Esophagus muscularis mucosa (tissue), 4 donors: ENCODE data around the gene MGAT4A. TPM values are rescaled to one million over a fixed set of nuclear protein-coding genes. Genes with fewer than 3 reads are reported as not detected.

Experiments
- DNase-seq: peaks from one replicate; pipeline ENCODE4 v3.0.0-alpha.2; 2017; ENCODE audit errors: extremely low spot score
- H3K27ac ChIP-seq, 4 donors: fragments of 200-600 bp; sonication (generic); replicated peaks in 1 of 4; 1 replicate in 3 of 4; 2 replicates in 1 of 4; pipeline ENCODE4 v1.5.1; 2016 to 2019; ENCODE audit warnings: mild to moderate bottlenecking in 1 of 4
- H3K27me3 ChIP-seq, 4 donors: fragments of 200-600 bp; sonication (generic); one replicate each; pipeline versions ENCODE4 v1.5.1 to v1.6.0; 2016 to 2019
- H3K36me3 ChIP-seq, 4 donors: fragments of 200-600 bp; sonication (generic); one replicate each; pipeline ENCODE4 v1.5.1; 2016 to 2019
- H3K4me1 ChIP-seq, 4 donors: fragments of 200-600 bp; sonication (generic); one replicate each; pipeline ENCODE4 v1.5.1; 2016 to 2019
- H3K4me3 ChIP-seq, 4 donors: fragments of 200-600 bp; sonication (generic); 1 replicate in 2 of 4; 2 replicates in 2 of 4; pipeline ENCODE4 v1.5.1; 2016 to 2019; ENCODE audit warnings: mild to moderate bottlenecking in 4 of 4, moderate library complexity in 1 of 4
- H3K9me3 ChIP-seq, 4 donors: fragments of 200-600 bp; sonication (generic); 1 replicate in 3 of 4; 2 replicates in 1 of 4; pipeline ENCODE4 v1.5.1; 2016 to 2019
- EP300 ChIP-seq: sonication (generic); formaldehyde crosslinking; IDR thresholded peaks from one replicate; pipeline ENCODE4 v1.6.1; 2017; ENCODE audit warnings: antibody characterized with exemption
- POLR2A ChIP-seq: fragments of 450-650 bp; IDR thresholded peaks from one replicate; pipeline ENCODE4 v1.6.1; 2017; ENCODE audit warnings: antibody characterized with exemption, moderate library complexity, mild to moderate bottlenecking, low read depth
- POLR2AphosphoS5 ChIP-seq, 2 donors: sonication (generic); formaldehyde crosslinking; IDR thresholded peaks; one replicate each; pipeline ENCODE4 v1.6.1; 2017; ENCODE audit warnings: antibody characterized with exemption in 2 of 2
- WGBS: methylation state at CpG from one replicate; pipeline ENCODE4 v1.1.5; 2018; 5-methylcytosine and 5-hydroxymethylcytosine counted together
- intact Hi-C: fragments of 100-400 bp; cut with DNase I; formaldehyde crosslinking; loops from one replicate; pipeline ENCODE4 v1.15.1; 2023
- total RNA-seq, 4 donors: library from RNA; depleted of rRNA; stranded (reverse); fragments of >200 nt; gene quantifications; one replicate each; pipeline versions ENCODE4 v1.1.0 to v1.2.1, GENCODE V29; 2016
- TF ChIP-seq, protein P1 (sequence below), 3 experiments: fragments of 200-600 bp in 2 of 3; fragments of 450-650 bp in 1 of 3; sonication (generic) in 2 of 3; IDR thresholded peaks; one replicate each; pipeline ENCODE4 v1.5.1; 2017 to 2019; ENCODE audit warnings: antibody characterized with exemption in 3 of 3, mild to moderate bottlenecking in 2 of 3, moderate library complexity in 1 of 3

MGAT4A gene
- total RNA-seq, 4 donors from 2014 or later = 9.9 to 21.4 (median 15.2) TPM

- Histone ChIP-seq H3K36me3 (no peaks in the 10 kb centered on the region), H3K27me3 (no peaks in the 10 kb centered on the region), H3K9me3 (no peaks in the 10 kb centered on the region), H3K4me3 (no peak overlapping the region), H3K27ac (peak overlapping the region in 3 of 4 donors; percentile 13 to 50 (median 14)), H3K4me1 (peaks cover 28 to 46% (median 33%) of the 10 kb centered on the region in 4 donors)
- no peak for TF ChIP-seq POLR2AphosphoS5 (IDR thresholded peaks at IDR 0.05)
- no peak for TF ChIP-seq POLR2A
- TF ChIP-seq, protein P1, sequence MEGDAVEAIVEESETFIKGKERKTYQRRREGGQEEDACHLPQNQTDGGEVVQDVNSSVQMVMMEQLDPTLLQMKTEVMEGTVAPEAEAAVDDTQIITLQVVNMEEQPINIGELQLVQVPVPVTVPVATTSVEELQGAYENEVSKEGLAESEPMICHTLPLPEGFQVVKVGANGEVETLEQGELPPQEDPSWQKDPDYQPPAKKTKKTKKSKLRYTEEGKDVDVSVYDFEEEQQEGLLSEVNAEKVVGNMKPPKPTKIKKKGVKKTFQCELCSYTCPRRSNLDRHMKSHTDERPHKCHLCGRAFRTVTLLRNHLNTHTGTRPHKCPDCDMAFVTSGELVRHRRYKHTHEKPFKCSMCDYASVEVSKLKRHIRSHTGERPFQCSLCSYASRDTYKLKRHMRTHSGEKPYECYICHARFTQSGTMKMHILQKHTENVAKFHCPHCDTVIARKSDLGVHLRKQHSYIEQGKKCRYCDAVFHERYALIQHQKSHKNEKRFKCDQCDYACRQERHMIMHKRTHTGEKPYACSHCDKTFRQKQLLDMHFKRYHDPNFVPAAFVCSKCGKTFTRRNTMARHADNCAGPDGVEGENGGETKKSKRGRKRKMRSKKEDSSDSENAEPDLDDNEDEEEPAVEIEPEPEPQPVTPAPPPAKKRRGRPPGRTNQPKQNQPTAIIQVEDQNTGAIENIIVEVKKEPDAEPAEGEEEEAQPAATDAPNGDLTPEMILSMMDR (IDR thresholded peaks at IDR 0.05) = no peak
- no peak for TF ChIP-seq EP300
- no peak for DNase-seq
- intact Hi-C loops = no loop called here
- 65% methylated on average over 6 of the region's 6 CpGs for WGBS
These were observed 22.3 kb downstream of the MGAT4A start for GRCh38 chr2:98708396-98709186.

DNA sequence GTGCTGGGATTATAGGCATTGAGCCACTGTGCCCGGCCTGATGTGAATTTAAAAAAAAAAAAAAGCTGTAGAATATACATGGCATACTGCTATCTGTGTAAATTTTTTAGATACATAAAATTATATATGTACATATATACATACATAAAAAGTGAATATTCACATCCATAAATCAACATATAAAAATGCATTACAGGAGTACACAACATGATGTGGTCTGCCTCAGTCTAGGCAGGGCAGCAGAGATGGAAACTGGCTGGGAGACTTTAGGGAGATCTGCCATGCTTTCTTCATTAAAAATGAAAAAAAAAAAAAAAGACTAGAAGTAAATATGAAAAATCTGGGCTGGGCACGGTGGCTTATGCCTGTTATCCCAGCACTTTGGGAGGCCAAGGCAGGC, 24.3 kb downstream of the MGAT4A start:
- Histone ChIP-seq H3K36me3 (no peaks in the 10 kb centered on the region), H3K4me1 (peaks cover 48 to 66% (median 53%) of the 10 kb centered on the region in 4 donors), H3K4me3 (no peak overlapping the region), H3K27me3 (no peaks in the 10 kb centered on the region), H3K27ac (no peak overlapping the region), H3K9me3 (no peaks in the 10 kb centered on the region)
- WGBS = 83% methylated on average over 2 of the region's 2 CpGs
- DNase-seq = no peak
- intact Hi-C loops = no loop called here
- TF ChIP-seq POLR2A (no peak), POLR2AphosphoS5 (IDR thresholded peaks at IDR 0.05) (no peak), EP300 (no peak)
- TF ChIP-seq, protein P1 (IDR thresholded peaks at IDR 0.05) = no peak

DNA sequence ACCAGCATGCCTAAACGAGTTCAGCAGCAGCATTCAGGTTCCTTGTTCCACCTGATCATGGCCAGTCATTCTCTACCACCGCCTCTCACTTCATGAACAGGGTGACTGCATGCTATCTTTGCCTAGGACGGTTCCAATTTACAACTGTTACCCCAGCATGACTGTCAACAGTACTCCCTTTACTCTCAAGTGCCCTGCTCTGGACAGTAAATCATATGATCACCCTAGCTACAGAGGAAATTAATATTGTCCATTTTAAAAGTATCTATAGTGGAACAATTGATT, 25.7 kb downstream of the MGAT4A start:
- Histone ChIP-seq H3K36me3 (no peaks in the 10 kb centered on the region), H3K27ac (no peak overlapping the region), H3K27me3 (no peaks in the 10 kb centered on the region), H3K4me3 (no peak overlapping the region), H3K4me1 (peaks cover 61 to 73% (median 63%) of the 10 kb centered on the region in 4 donors), H3K9me3 (no peaks in the 10 kb centered on the region)
- intact Hi-C loops = no loop called here
- no peak for DNase-seq
- 88% methylated on average over 3 of the region's 3 CpGs for WGBS
- TF ChIP-seq POLR2AphosphoS5 (IDR thresholded peaks at IDR 0.05) (no peak), POLR2A (no peak), EP300 (no peak)
- TF ChIP-seq, protein P1 (IDR thresholded peaks at IDR 0.05) = no peak

- Histone ChIP-seq H3K27me3 (no peaks in the 10 kb centered on the region), H3K27ac (no peak overlapping the region), H3K9me3 (no peaks in the 10 kb centered on the region), H3K36me3 (no peaks in the 10 kb centered on the region), H3K4me3 (no peak overlapping the region), H3K4me1 (peaks cover 59 to 67% (median 61%) of the 10 kb centered on the region in 4 donors)
- no peak for DNase-seq
- 94% methylated on average over 9 of the region's 9 CpGs for WGBS
- TF ChIP-seq, protein P1 (IDR thresholded peaks at IDR 0.05) = no peak
- TF ChIP-seq POLR2A = no peak
- TF ChIP-seq POLR2AphosphoS5 (IDR thresholded peaks at IDR 0.05) = no peak
- no peak for TF ChIP-seq EP300
- intact Hi-C loops = no loop called here
These were observed 26.2 kb downstream of the MGAT4A start for GRCh38 chr2:98704499-98705332.
